Hypothalamus (tissue), 51 donors: Measurements from ENCODE around the gene CCT3.

Experiments used
- DNase-seq, 51 donors: peaks; one replicate each; lab custom pipeline; 2025; lab: John Stamatoyannopoulos, UW

The CCT3 gene

DNA sequence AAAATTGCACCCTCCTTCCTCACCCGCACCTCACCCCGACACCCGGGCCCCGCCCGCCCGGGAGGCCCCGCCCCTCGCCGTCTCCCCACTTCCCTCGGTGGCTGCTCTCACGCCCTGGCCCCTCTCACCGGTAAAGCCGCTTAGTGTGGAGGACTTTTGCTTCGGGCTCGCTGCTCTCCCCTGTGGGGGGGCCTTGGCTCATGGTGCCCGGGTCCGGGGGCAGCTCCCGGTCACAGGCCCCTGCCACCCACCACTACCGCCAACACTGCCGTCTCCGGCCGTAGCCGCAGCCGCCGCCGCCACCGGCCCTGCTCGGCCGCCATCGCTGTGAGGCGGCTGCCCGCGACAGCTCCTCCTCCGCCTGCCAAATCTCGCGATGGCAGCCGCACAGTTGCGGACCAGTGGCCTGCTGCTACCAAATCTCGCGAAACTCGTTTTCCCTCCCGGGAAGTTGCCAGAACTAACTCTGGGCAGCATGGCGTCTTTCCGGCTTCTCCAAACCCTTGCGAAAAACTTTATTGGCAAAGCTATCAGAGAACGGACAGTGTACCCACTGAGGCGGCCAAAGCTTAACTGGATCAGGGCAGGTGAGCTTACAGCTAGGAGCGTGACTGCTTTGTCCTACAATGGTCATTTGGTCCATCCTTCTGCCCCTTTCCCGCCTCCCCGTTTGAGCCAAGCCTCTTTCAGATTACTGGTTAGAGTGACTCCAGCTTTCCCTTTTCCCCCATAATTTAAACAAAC, 55.4 kb downstream of the CCT3 start, which contains the start of gene SMG5:
Gene SMG5, minus strand, starts transcription at position 347 of the 744 bp plus-strand sequence. Its CDS starts 145 bp downstream, at position 202.
- DNase-seq, result peak; percentile 43 to 97 (median 90)

DNA sequence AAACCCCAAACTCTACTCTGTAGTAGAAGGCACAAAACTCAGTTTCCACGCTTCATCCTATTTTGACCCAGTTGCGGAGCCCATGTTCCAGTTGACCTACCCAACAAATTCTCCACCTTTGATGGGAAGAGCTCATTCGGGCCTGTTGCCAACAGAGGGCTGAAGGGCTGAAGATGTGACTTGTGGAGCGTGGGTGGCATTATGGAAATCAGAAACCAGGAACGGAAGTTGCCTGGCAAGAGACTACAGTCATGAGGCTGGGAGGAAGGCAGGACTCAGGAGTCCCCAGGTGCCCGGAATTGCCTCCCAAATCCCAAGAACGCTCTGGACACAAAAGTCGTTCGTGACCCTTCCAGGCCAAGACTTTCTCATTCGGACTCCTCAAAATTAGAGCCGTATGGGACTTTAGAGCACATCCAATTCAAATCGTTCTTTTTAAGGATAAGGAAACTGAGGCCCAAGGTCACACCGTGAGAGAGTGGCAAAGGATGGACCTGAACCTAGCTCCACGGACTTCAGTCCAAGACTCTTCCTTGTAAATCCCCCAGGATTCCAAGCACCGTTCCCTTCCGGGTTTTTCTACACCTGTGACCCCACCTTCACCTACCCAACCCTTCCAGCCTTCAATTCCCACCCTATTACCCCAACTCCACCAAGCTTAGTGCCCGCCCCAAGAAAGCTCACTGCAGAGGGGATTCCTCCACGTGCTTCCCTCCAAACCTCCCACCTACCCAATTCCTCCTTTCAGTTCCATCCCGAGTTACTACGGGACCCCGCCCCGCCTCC, 56.2 kb downstream of the CCT3 start:
- peak in 5 of 51 donors; percentile 15 to 47 (median 24) for DNase-seq

DNA sequence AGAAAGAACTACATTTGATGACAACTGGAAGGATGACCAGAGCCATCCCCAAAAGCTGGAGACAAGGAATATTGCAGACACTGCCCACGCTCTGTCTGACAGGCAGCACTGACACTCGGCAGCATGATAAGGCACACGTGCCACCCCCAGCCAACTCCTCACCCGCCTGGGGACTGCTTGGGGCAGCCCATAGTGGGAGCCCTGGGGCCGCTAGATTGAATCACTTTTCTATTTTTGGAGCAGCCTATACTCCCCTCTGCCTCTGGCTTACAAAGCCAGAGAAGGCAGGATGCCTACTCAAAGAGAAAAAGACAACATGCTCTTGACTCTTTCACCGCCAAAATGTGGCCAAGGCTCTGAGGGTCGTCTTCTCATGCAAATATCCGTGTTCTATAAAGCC, 56.8 kb downstream of the CCT3 start:
- peak in 1 of 51 donors; percentile 70 for DNase-seq

DNA sequence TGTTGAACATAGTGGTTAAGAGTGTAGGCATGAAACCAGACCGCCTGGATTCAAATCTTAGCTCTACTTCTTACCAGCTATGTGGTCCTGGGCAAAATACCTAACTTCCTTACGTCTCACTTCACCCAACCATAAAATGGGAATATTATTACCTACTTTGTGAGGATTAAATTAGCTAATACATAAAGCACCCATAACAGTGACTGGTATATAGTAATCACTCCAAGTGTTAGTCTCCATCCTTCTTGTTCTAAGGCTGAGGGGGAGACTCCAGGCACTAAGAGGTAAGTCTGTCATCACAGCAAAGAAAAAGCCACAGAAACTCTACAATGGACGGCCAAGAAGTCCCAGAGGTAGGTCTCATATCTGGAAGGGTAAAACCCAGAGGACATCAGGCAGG, 58.3 kb downstream of the CCT3 start:
- DNase-seq, result no peak

DNA sequence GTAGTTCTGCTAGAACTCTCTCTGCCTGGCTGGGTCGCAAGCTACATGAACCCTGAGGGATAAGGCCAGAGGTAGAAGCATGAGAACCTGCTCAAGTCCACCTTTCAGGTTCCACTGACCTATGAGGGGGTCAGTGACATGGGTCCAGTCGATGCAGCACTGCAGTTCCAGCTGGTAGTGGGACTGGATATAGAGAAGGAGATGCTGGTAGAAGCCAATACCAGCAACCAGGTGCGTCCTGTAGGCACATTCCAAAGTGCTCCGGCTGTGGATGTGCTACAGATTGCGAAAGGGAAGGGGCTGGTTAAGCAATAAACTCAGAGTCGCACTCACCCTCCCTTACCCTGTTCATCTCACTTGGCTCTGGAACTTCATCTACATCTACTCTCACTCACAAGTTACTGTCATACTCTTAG, 61.1 kb downstream of the CCT3 start:
- DNase-seq, result no peak

DNA sequence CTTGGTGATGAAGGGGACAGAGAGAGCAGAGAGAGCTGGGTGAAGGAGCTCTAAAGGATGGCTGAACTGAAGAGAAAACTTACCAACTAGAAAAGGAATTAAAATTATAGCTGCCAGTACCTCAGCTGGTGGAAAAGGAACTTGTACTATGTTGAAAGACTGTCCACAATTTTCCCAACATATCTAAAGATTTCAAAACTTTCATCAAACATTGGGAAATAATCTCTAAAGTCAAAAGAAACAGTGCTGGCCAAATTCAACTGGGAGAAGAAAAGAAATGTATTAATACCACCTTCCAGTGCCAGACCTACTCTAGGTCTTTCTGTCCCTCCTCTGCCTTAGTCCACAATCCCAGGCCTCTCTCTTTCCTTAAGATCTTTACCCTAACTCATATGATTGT, 61.6 kb downstream of the CCT3 start:
- no peak for DNase-seq

DNA sequence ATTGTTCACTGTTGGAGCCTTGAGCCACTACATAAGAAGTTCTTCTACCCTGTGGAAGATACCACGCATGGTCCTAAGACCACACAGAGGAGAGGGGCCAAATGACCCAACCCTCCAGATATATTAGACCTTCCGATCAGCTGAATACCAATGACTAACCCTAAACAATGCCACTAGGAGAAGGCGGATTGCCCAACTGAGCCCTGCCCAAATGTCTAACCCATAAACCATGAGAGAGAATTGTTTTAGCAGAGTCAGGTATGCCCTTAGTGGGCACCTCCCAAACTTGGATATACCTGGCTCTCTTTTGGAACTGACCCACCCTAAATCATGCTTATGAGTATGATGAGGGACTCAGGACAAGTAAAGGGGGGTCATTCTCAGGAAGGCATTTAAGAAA, 67.8 kb downstream of the CCT3 start:
- no peak for DNase-seq

DNA sequence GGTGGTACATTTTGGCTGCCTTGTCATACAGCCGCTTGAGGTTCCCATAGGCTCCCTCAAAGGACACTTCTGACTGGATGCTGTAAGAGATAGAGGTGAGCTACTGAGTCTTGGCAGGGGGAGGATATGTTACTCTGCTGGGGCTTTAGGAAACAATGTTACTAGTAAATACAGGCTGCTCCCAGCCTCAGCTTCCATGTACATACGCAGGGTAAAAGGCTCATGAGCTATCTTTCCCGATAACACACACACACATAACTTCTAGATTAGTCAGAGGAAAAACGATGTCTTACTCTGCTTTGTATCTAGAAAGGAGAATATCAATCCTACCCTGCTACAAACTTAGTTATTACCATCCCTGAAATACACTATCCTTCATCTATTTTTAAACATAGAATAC, 69.8 kb downstream of the CCT3 start:
- no peak for DNase-seq

DNA sequence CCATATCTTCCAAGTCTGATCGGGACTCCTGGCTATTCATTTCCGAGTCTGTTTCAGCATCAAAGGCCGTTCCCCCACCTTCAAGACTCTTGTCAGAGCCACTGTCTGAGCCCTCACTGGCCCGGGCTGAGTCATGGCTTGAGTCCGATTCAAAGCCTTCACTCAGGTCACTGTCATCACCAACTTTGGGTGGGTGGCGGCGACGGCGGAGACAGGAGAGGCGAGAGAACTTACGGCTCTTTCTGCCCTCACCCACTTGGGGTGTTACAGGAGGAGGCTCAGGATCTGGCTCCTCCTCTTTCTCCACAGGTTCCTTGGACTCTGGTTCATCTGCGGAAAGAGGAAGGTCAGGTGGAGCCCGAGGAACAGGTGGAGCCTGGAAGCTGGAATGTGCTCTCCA, 72.0 kb downstream of the CCT3 start:
- no peak for DNase-seq

DNA sequence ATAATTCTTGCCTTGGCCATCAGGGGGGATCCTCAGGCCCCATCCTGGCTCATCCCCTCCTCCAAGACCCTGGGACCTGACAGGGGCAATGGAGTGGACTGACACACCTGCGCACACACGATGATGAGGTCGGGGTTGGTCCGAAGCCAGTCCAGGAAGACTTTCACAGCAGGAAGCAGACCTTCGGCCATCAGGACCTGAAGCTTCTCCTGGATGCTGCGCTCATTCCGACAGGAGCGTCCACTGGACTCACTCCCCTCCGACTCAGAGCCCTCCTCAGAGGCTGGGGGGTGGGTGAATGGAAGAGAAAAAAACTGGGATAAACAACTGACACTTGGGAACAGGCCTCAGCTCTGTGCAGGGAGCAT, 74.8 kb downstream of the CCT3 start:
- DNase-seq, result no peak

DNA sequence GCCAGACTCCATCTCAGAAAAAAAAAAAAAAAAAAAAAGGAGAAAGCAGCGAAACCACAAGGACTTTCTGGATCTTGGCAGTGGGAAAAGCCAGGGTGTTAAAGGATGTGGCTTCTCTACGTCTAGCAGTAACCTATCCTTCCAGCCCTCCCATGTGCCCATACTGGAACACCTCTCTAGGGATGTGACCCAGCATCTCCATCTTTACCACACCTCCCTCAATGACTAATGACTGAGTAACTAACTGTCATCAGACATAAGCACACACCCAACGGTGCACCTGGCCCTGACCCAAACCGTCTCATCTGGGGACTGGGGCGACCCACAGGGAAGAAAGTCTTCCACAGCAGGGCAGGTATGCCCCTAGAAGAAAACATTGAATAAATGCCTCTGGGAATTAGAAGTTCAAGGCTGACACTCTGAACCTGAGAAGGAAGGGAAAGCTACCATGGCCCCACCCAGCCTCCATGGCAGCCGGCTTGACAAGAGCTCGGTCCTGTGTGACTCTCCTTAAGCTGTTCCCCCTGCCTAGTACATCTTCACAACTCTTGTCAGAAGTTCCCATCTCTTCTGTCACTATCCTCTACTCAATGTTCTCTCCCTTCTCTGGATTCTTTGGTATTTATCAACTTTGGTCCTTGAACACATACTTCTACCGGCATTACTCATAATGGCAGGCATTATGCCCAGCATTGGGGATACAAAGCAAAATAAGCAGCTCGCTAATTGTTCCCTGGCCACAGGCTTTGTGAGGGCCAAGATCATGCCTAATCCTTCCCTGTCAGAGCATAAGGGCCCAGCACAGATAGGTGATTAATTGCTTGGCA, 75.4 kb downstream of the CCT3 start:
- peak in 1 of 51 donors; percentile 22 for DNase-seq

DNA sequence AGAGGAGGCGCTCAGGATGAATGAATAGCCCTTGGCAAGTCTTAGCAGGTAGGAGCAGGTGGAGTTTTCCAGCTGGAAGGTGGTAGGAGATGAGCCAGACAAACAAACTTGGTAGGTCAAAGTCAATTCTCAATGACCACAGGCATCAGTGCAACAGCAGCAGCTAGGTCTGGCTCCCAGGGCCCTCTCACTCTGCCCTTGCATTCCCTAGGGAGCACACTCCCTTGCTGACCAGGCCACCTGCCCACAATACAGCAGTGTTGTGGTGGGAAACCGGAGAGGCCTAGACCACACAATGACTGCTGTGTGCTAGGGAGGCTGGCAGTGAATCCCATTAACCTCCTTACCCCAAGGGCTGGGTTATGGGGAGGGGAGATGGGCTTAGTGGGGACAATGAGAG, 77.2 kb downstream of the CCT3 start:
- peak in 19 of 51 donors; percentile 25 to 72 (median 53) for DNase-seq

DNA sequence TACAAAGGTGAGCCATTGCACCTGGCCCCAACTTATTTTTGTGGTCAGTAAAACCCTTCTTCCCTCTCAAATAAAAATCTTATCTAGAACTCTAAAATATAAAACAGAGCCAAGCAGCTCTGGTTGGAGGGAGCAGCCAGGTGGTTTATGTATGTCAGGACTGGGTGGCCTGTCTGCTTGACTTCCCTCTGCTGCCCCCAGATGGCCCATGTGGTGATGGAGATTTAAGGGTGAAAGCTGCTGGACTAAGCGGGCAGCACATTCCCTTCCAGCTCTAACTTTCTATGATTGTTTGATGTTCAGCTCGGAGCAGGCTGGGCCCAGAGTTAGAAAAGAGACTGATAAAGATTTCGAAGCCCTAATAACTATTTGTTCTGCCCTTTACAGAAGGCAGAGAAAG, 78.3 kb downstream of the CCT3 start:
- DNase-seq, result peak in 24 of 51 donors; percentile 27 to 73 (median 50)
